Sigmoid colon (tissue), 7 donors: ENCODE data around the gene AKR1B15. TPM values are rescaled to one million over a fixed set of nuclear protein-coding genes. Genes with fewer than 3 reads are reported as not detected.

Source experiments
- DNase-seq: peaks from one replicate; pipeline ENCODE4 v3.0.0-alpha.2; 2019
- H3K27ac ChIP-seq, 4 donors: fragments of 200-600 bp; sonication (generic); one replicate each; pipeline ENCODE4 v1.5.1; 2016 to 2019; ENCODE audit warnings: mild to moderate bottlenecking in 1 of 4
- H3K27me3 ChIP-seq, 3 donors: fragments of 200-600 bp; sonication (generic); one replicate each; pipeline ENCODE4 v1.5.1; 2019; ENCODE audit warnings: mild to moderate bottlenecking in 1 of 3
- H3K36me3 ChIP-seq, 4 donors: fragments of 200-600 bp; sonication (generic); one replicate each; pipeline ENCODE4 v1.5.1; 2016 to 2019
- H3K4me1 ChIP-seq, 4 donors: fragments of 200-600 bp; sonication (generic); one replicate each; pipeline ENCODE4 v1.5.1; 2017 to 2019
- H3K4me3 ChIP-seq, 4 donors: fragments of 200-600 bp; sonication (generic); one replicate each; pipeline ENCODE4 v1.5.1; 2017 to 2019; ENCODE audit warnings: mild to moderate bottlenecking in 2 of 4, moderate library complexity in 1 of 4
- H3K9me3 ChIP-seq, 4 donors: fragments of 200-600 bp in 3 of 4; sonication (generic) in 3 of 4; one replicate each; pipeline versions ENCODE4 v1.5.1 to v1.6.1; 2013 to 2019
- EP300 ChIP-seq, 4 donors: sonication (generic); formaldehyde crosslinking; IDR thresholded peaks; one replicate each; pipeline ENCODE4 v1.6.1; 2017; ENCODE audit warnings: antibody characterized with exemption in 4 of 4
- POLR2A ChIP-seq, 2 donors: fragments of 450-650 bp; IDR thresholded peaks; one replicate each; pipeline ENCODE4 v1.6.1; 2016; ENCODE audit warnings: antibody characterized with exemption in 2 of 2, mild to moderate bottlenecking in 2 of 2, moderate library complexity in 2 of 2
- POLR2AphosphoS5 ChIP-seq, 4 donors: sonication (generic); formaldehyde crosslinking; IDR thresholded peaks; one replicate each; pipeline ENCODE4 v1.6.1; 2017; ENCODE audit warnings: antibody characterized with exemption in 4 of 4
- WGBS, 2 donors: extraction: QIAGEN DNeasy Blood & Tissue Kit; methylation state at CpG; one replicate each; pipeline ENCODE4 v1.1.7; 2013; 5-methylcytosine and 5-hydroxymethylcytosine counted together
- intact Hi-C: fragments of 100-400 bp; cut with DNase I; formaldehyde crosslinking; loops from one replicate; pipeline ENCODE4 v1.15.1; 2023
- polyA plus RNA-seq, 3 donors: library from polyadenylated mRNA; stranded (reverse); fragments of 200-250 nt; gene quantifications; one replicate each; pipeline ENCODE4 v1.2.3, GENCODE V29; 2013
- total RNA-seq, 4 donors: library from RNA; depleted of rRNA; stranded (reverse); fragments of >200 nt; gene quantifications; one replicate each; pipeline ENCODE4 v1.1.0, GENCODE V29; 2016
- TF ChIP-seq, protein P1 (sequence below), 4 experiments: fragments of 450-650 bp in 3 of 4; fragments of 200-600 bp in 1 of 4; IDR thresholded peaks; one replicate each; pipeline ENCODE4 v1.5.1; 2016 to 2019; ENCODE audit warnings: antibody characterized with exemption in 4 of 4, mild to moderate bottlenecking in 3 of 4, moderate library complexity in 2 of 4
- donor health status: healthy with polysubstance abuse.
- donor health status: Bipolar disorder and iron deficiency.
- donor health status: healthy.

Gene AKR1B15
- total and polyA plus RNA-seq, 7 donors: 0.22 TPM; not detected in 6

GRCh38 chr7:134513169-134513752 lies 35.6 kb upstream of the AKR1B15 start:
- no peak overlapping the region for H3K27ac ChIP-seq
- no peaks in the 10 kb centered on the region for H3K27me3 ChIP-seq
- H3K36me3 ChIP-seq: no peaks in the 10 kb centered on the region
- WGBS, 2 donors: 48 to 49% methylated on average over 9 of the region's 9 CpGs
- intact Hi-C loops: loop anchor here (2.0 kb wide), 1 partner anchor 80 kb away; no protein-coding TSS in a partner anchor
- H3K9me3 ChIP-seq: no peaks in the 10 kb centered on the region
- TF ChIP-seq EP300 (IDR thresholded peaks at IDR 0.05): no peak
- no peak for TF ChIP-seq POLR2AphosphoS5 (IDR thresholded peaks at IDR 0.05)
- no peak for TF ChIP-seq POLR2A (IDR thresholded peaks at IDR 0.05)
- TF ChIP-seq, protein P1, sequence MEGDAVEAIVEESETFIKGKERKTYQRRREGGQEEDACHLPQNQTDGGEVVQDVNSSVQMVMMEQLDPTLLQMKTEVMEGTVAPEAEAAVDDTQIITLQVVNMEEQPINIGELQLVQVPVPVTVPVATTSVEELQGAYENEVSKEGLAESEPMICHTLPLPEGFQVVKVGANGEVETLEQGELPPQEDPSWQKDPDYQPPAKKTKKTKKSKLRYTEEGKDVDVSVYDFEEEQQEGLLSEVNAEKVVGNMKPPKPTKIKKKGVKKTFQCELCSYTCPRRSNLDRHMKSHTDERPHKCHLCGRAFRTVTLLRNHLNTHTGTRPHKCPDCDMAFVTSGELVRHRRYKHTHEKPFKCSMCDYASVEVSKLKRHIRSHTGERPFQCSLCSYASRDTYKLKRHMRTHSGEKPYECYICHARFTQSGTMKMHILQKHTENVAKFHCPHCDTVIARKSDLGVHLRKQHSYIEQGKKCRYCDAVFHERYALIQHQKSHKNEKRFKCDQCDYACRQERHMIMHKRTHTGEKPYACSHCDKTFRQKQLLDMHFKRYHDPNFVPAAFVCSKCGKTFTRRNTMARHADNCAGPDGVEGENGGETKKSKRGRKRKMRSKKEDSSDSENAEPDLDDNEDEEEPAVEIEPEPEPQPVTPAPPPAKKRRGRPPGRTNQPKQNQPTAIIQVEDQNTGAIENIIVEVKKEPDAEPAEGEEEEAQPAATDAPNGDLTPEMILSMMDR (IDR thresholded peaks at IDR 0.05): peak in 3 of 4 experiments; percentile 31 to 55 (median 36)
- DNase-seq: no peak
- H3K4me3 ChIP-seq: no peak overlapping the region
- peaks cover 0 to 6% (median 0%) of the 10 kb centered on the region in 4 donors for H3K4me1 ChIP-seq

DNA sequence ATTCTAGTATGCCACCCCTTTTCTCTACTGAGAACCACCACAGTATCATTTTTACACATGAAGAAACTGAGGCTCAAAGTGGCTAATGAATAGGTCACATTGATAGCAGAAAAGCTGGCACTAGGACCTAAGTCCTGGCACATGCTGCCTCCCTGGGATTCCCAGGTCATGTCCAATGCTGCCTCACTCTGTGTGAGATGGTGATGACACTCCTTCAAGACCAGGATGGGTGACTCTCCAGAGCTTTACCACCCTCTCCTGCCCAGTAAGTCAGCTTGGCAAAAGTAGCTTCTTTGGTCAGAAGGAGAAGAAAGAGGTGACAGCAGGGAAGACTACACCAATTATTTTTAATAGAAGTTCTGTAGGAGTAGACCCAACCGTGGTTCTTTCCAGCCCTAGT lies 34.8 kb upstream of the AKR1B15 start:
- intact Hi-C loops: loop anchor here (1.0 kb wide), 1 partner anchor 92 kb away; no protein-coding TSS in a partner anchor
- H3K27me3 ChIP-seq: no peaks in the 10 kb centered on the region
- peaks cover 0 to 6% (median 0%) of the 10 kb centered on the region in 4 donors for H3K4me1 ChIP-seq
- H3K36me3 ChIP-seq: no peaks in the 10 kb centered on the region
- WGBS, 2 donors: 8 to 33% methylated on average over 1 of the region's 1 CpG
- H3K27ac ChIP-seq: no peak overlapping the region
- no peak overlapping the region for H3K4me3 ChIP-seq
- no peaks in the 10 kb centered on the region for H3K9me3 ChIP-seq
- TF ChIP-seq POLR2AphosphoS5 (IDR thresholded peaks at IDR 0.05) (no peak), POLR2A (IDR thresholded peaks at IDR 0.05) (no peak)
- DNase-seq: no peak

- intact Hi-C loops: loop anchor here (1.0 kb wide), 1 partner anchor 92 kb away; no protein-coding TSS in a partner anchor
- Histone ChIP-seq H3K4me3 (no peak overlapping the region), H3K27me3 (no peaks in the 10 kb centered on the region), H3K4me1 (peaks cover 0 to 6% (median 0%) of the 10 kb centered on the region in 4 donors), H3K36me3 (no peaks in the 10 kb centered on the region), H3K9me3 (no peaks in the 10 kb centered on the region), H3K27ac (no peak overlapping the region)
- DNase-seq: no peak
- TF ChIP-seq POLR2A (IDR thresholded peaks at IDR 0.05) (no peak), EP300 (IDR thresholded peaks at IDR 0.05) (no peak)
- TF ChIP-seq, protein P1 (IDR thresholded peaks at IDR 0.05): peak; percentile 49 to 84 (median 80)
- WGBS, 2 donors: 1 to 3% methylated on average over 4 of the region's 4 CpGs
Measured at GRCh38 chr7:134514663-134515062, 34.2 kb upstream of the AKR1B15 start.

GRCh38 chr7:134515569-134516468 lies 33.1 kb upstream of the AKR1B15 start:
- peaks cover 0 to 6% (median 0%) of the 10 kb centered on the region in 4 donors for H3K4me1 ChIP-seq
- H3K36me3 ChIP-seq: no peaks in the 10 kb centered on the region
- TF ChIP-seq, protein P1 (IDR thresholded peaks at IDR 0.05): no peak
- no peak for TF ChIP-seq POLR2AphosphoS5 (IDR thresholded peaks at IDR 0.05)
- TF ChIP-seq EP300 (IDR thresholded peaks at IDR 0.05): no peak
- TF ChIP-seq POLR2A (IDR thresholded peaks at IDR 0.05): no peak
- no peaks in the 10 kb centered on the region for H3K27me3 ChIP-seq
- DNase-seq: no peak
- H3K4me3 ChIP-seq: no peak overlapping the region
- intact Hi-C loops: no loop called here
- 64 to 73% methylated on average over 6 of the region's 6 CpGs for WGBS, 2 donors
- H3K27ac ChIP-seq: peak overlapping the region in 1 of 4 donors; percentile 33
- no peaks in the 10 kb centered on the region for H3K9me3 ChIP-seq

- H3K9me3 ChIP-seq: no peaks in the 10 kb centered on the region
- no peaks in the 10 kb centered on the region for H3K4me1 ChIP-seq
- no peaks in the 10 kb centered on the region for H3K27me3 ChIP-seq
- no peak for DNase-seq
- no peak overlapping the region for H3K4me3 ChIP-seq
- 49 to 82% methylated on average over 4 of the region's 4 CpGs for WGBS, 2 donors
- H3K27ac ChIP-seq: no peak overlapping the region
- intact Hi-C loops: no loop called here
- no peaks in the 10 kb centered on the region for H3K36me3 ChIP-seq
- TF ChIP-seq POLR2AphosphoS5 (IDR thresholded peaks at IDR 0.05) (no peak), EP300 (IDR thresholded peaks at IDR 0.05) (no peak), POLR2A (IDR thresholded peaks at IDR 0.05) (no peak)
- TF ChIP-seq, protein P1 (IDR thresholded peaks at IDR 0.05): peak in 1 of 4 experiments; percentile 15
Measured at GRCh38 chr7:134520130-134520529, 28.8 kb upstream of the AKR1B15 start.
